ENCODE results near the gene ATOSA.
A peak's percentile ranks its signal among the peaks of the same experiment; 100 is the strongest.

ATOSA gene

DNA sequence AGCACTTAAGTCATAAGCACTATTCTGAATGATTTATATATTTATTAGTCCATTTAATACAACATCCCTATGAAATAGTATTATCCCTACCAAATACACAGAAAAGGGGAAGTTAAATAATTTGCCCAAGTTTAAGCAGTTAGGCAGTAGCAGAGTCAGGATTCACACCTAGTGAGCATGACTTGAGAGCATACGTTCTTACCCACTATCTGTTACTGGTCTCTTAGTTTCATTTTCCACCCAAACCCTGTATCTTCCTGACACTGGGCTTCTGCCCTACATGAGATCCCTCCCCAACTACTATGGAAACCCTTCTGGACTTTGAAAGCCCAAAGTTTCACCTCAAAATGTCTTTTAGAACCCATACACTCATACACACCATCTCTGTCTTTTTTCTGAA is 4.4 kb upstream of the ATOSA start:
- TF ChIP-seq MYC (IDR thresholded peaks at IDR 0.05; ENCODE audit: low read depth, low read length): no peak
- TF ChIP-seq POLR2A (IDR thresholded peaks at IDR 0.05; ENCODE audit: extremely low read depth, insufficient read length): no peak
- TF ChIP-seq, protein P1, sequence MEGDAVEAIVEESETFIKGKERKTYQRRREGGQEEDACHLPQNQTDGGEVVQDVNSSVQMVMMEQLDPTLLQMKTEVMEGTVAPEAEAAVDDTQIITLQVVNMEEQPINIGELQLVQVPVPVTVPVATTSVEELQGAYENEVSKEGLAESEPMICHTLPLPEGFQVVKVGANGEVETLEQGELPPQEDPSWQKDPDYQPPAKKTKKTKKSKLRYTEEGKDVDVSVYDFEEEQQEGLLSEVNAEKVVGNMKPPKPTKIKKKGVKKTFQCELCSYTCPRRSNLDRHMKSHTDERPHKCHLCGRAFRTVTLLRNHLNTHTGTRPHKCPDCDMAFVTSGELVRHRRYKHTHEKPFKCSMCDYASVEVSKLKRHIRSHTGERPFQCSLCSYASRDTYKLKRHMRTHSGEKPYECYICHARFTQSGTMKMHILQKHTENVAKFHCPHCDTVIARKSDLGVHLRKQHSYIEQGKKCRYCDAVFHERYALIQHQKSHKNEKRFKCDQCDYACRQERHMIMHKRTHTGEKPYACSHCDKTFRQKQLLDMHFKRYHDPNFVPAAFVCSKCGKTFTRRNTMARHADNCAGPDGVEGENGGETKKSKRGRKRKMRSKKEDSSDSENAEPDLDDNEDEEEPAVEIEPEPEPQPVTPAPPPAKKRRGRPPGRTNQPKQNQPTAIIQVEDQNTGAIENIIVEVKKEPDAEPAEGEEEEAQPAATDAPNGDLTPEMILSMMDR (IDR thresholded peaks at IDR 0.05; ENCODE audit: low read depth, low read length): no peak
- TF ChIP-seq, protein P2, sequence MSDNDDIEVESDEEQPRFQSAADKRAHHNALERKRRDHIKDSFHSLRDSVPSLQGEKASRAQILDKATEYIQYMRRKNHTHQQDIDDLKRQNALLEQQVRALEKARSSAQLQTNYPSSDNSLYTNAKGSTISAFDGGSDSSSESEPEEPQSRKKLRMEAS (IDR thresholded peaks at IDR 0.05; ENCODE audit: low read depth, low read length): 0 out of 2 replicates have a peak, but pooled peaks have one; percentile 9
- H3K4me3 ChIP-seq (ENCODE audit: low read depth, low read length): no peak overlapping the region
- DNase-seq (ENCODE audit: low read depth): peak; percentile 54

DNA sequence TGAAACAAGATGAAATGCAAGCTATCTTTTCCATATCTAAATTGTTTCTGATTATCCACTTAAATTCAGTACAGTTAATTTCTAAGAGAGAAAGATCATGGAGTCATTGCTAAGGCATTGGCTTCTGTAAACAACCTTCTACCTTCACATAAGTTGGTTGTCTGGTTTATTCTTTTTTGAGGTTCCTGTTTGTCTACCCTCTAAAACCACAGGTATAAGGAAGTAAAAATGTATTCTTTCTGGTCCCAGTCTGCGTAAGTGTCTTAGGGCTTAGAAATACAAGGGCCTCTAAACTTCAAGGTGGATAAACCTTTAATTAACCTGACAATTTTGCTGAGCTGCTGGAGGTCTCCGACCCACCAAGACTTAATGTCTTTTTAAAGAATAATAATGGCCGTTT is 3.6 kb upstream of the ATOSA start:
- TF ChIP-seq, protein P2 (IDR thresholded peaks at IDR 0.05; ENCODE audit: low read depth, low read length): no peak
- no peak for TF ChIP-seq POLR2A (IDR thresholded peaks at IDR 0.05; ENCODE audit: extremely low read depth, insufficient read length)
- no peak for TF ChIP-seq MYC (IDR thresholded peaks at IDR 0.05; ENCODE audit: low read depth, low read length)
- TF ChIP-seq, protein P1 (IDR thresholded peaks at IDR 0.05; ENCODE audit: low read depth, low read length): no peak
- no peak overlapping the region for H3K4me3 ChIP-seq (ENCODE audit: low read depth, low read length)
- peak; percentile 64 for DNase-seq (ENCODE audit: low read depth)

DNA sequence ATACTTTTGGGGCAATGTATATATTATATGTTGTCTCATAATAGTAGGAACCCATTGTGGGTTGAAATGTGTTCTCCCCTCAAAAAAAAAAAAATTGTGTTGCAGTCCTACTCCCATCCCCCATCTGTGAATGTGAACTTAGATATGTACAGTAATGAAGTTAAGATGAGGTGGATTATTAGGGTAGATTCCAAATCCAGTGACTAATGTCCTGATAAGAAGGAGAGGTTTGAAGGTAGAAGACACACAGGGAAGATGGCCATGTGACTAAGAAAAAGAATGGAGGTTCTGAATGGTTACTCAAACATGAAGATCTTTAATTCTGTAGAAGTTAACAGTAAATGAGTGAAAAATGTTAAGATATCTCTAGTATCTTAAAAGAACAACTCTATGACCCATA is 3.0 kb upstream of the ATOSA start:
- TF ChIP-seq MYC (IDR thresholded peaks at IDR 0.05; ENCODE audit: low read depth, low read length) (no peak), POLR2A (IDR thresholded peaks at IDR 0.05; ENCODE audit: extremely low read depth, insufficient read length) (no peak)
- TF ChIP-seq, protein P2 (IDR thresholded peaks at IDR 0.05; ENCODE audit: low read depth, low read length): no peak
- TF ChIP-seq, protein P1 (IDR thresholded peaks at IDR 0.05; ENCODE audit: low read depth, low read length): no peak
- no peak for DNase-seq (ENCODE audit: low read depth)
- no peak overlapping the region for H3K4me3 ChIP-seq (ENCODE audit: low read depth, low read length)

DNA sequence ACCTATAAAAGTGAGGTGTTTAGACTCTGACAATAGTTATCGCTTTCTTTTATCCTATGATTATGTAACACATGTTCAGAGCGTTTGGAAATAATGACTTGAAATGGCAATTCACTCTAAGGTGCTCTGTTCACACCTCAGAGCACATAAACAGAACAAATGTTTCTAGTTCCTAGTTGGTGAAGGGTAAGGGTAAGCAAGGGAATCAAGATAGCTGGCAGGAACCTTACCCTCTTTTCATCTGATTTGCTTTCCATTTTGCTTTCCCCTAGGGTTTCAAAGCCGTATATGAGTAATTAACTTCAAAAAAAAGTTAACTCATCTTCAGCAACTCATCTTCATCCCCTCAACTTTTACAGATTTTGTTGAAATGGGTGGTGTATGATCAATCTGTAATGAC is 2.3 kb upstream of the ATOSA start:
- TF ChIP-seq, protein P2 (IDR thresholded peaks at IDR 0.05; ENCODE audit: low read depth, low read length): no peak
- TF ChIP-seq MYC (IDR thresholded peaks at IDR 0.05; ENCODE audit: low read depth, low read length) (no peak), POLR2A (IDR thresholded peaks at IDR 0.05; ENCODE audit: extremely low read depth, insufficient read length) (no peak)
- TF ChIP-seq, protein P1 (IDR thresholded peaks at IDR 0.05; ENCODE audit: low read depth, low read length): no peak
- no peak overlapping the region for H3K4me3 ChIP-seq (ENCODE audit: low read depth, low read length)
- no peak for DNase-seq (ENCODE audit: low read depth)

DNA sequence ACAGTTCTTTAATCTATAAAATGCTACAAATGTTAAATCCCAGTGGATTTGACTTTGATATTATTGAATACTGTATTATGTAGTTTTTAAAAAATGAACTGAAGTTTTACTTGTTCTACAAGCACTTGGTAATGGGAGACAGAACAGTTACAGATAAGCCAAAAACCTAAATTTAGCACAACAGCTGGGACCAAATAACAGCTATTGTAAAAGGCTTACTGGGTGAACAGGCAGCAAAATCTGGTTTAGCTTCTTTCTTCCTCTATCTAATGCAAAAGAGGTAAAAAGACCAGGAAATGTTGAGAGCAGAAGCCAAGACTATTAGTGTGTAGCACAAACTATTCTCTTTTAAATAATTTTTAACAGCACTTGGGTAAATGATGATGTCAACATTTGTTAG is 1.6 kb upstream of the ATOSA start:
- DNase-seq (ENCODE audit: low read depth): no peak
- no peak overlapping the region for H3K4me3 ChIP-seq (ENCODE audit: low read depth, low read length)
- no peak for TF ChIP-seq MYC (IDR thresholded peaks at IDR 0.05; ENCODE audit: low read depth, low read length)
- TF ChIP-seq POLR2A (IDR thresholded peaks at IDR 0.05; ENCODE audit: extremely low read depth, insufficient read length): no peak
- TF ChIP-seq, protein P2 (IDR thresholded peaks at IDR 0.05; ENCODE audit: low read depth, low read length): no peak
- TF ChIP-seq, protein P1 (IDR thresholded peaks at IDR 0.05; ENCODE audit: low read depth, low read length): no peak

DNA sequence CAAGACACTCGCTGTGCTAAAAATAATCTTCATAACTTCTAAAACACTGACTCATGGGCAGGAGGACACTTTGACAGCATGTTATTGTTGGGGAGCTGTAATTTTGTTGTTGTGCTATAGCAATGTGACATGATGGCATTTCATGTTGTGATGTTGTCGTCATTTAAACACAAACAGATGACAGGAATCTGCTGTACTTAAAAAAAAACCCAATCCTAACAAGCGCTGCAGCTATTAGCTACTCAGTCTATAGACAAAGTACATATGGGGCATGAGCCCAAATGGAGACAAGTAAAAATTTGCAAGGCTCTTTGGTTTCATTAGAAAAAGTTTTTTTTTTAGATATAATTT is 828 bp upstream of the ATOSA start:
- H3K4me3 ChIP-seq (ENCODE audit: low read depth, low read length): no peak overlapping the region
- peak; percentile 7 for DNase-seq (ENCODE audit: low read depth)
- TF ChIP-seq, protein P1 (IDR thresholded peaks at IDR 0.05; ENCODE audit: low read depth, low read length): no peak
- TF ChIP-seq MYC (IDR thresholded peaks at IDR 0.05; ENCODE audit: low read depth, low read length) (no peak), POLR2A (IDR thresholded peaks at IDR 0.05; ENCODE audit: extremely low read depth, insufficient read length) (no peak)
- TF ChIP-seq, protein P2 (IDR thresholded peaks at IDR 0.05; ENCODE audit: low read depth, low read length): no peak
